Suprapubic skin (tissue), 3 donors: ENCODE measurements around the gene PLA2G6.

Experiments used
- EP300 ChIP-seq: sonication (generic); formaldehyde crosslinking; IDR thresholded peaks from one replicate; pipeline ENCODE4 v1.6.1; 2017; ENCODE audit warnings: antibody characterized with exemption
- TF ChIP-seq, protein P1 (sequence below), 2 donors: fragments of 200-600 bp in 1 of 2; fragments of 450-650 bp in 1 of 2; sonication (generic) in 1 of 2; IDR thresholded peaks; one replicate each; pipeline ENCODE4 v1.5.1; 2016 to 2019; ENCODE audit warnings: antibody characterized with exemption in 2 of 2, mild to moderate bottlenecking in 1 of 2, moderate library complexity in 1 of 2

DNA sequence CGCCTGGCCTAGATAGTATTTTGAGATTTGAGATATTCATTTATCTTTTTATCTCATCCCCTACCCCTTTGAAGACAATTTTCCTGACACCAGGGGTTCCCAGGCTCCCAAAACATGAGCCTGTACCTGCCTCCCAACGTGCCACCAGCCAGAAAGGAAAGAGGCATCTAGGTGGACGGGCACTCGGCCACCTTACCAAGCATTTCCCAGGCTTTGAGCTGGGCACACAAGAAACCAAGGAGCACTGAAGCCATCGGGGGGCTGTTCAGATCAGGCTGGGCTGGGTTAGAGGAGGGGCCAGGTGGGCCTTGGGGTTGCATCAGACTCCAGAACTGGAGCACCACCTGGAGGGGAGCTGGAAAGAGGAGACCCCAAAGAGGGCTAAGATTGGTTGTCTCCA, 42.7 kb downstream of the PLA2G6 start:
- TF ChIP-seq, protein P1, sequence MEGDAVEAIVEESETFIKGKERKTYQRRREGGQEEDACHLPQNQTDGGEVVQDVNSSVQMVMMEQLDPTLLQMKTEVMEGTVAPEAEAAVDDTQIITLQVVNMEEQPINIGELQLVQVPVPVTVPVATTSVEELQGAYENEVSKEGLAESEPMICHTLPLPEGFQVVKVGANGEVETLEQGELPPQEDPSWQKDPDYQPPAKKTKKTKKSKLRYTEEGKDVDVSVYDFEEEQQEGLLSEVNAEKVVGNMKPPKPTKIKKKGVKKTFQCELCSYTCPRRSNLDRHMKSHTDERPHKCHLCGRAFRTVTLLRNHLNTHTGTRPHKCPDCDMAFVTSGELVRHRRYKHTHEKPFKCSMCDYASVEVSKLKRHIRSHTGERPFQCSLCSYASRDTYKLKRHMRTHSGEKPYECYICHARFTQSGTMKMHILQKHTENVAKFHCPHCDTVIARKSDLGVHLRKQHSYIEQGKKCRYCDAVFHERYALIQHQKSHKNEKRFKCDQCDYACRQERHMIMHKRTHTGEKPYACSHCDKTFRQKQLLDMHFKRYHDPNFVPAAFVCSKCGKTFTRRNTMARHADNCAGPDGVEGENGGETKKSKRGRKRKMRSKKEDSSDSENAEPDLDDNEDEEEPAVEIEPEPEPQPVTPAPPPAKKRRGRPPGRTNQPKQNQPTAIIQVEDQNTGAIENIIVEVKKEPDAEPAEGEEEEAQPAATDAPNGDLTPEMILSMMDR (IDR thresholded peaks at IDR 0.05), result no peak
- TF ChIP-seq EP300, result no peak
